AG08396 (cell line): ENCODE data around the gene DLG4.
"Not testable (repeated sequence)": the region's sequence is repeated elsewhere in the genome, so short reads cannot be mapped to it uniquely, and the experiment has no call there.

Source experiments
- DNase-seq: peaks from one replicate; pipeline ENCODE4 v3.0.0; 2012; ENCODE audit warnings: low spot score, mixed read lengths

The DLG4 gene

DNA sequence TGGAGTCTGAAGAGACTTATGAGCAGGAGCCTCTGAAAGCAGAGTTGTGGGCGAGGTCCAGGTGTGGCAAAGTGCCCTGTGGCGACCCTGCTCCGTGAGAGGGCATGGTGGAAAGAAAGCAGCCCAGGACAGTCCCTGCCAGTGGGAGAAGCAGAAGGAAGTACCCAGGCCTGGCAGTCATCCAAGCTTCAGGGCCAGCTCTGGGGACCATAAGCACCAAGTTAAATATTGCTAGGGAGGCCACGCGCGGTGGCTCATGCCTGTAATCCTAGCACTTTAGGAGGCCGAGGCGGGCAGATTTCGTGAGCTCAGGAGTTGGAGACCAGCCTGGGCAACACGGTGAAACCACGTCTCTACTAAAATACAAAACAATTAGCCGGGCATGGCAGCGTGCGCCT lies 35.5 kb downstream of the DLG4 start:
- no peak for DNase-seq

DNA sequence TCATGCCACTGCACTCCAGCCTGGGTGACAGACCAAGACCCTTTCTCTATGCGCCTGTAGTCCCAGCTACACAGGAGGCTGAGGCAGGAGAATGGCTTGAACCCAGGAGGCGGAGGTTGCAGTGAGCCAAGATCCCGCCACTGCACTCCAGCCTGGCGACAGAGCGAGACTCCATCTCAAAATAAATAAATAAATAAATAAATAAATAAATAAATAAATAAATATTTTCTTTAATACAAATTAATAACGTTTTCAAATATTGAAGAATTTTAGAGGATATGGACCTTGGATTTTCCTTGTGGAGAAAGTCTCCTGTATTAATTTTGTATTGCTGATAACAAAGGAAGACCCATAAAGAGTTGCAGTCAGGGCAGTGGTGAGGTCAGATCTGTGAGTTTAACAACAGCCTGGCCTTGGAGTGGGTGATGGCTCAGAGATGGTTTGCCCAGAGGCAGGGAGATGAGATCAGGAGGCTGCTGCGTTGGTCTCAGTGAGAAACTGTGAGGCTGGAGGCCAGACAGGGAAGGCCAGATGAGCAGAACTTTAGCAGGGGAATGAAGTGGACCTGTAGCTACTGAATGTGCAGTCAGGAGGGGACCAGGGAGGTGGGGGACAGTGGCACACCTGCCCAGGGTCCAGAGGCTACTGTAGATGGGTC lies 36.1 kb downstream of the DLG4 start:
- no peak for DNase-seq

DNA sequence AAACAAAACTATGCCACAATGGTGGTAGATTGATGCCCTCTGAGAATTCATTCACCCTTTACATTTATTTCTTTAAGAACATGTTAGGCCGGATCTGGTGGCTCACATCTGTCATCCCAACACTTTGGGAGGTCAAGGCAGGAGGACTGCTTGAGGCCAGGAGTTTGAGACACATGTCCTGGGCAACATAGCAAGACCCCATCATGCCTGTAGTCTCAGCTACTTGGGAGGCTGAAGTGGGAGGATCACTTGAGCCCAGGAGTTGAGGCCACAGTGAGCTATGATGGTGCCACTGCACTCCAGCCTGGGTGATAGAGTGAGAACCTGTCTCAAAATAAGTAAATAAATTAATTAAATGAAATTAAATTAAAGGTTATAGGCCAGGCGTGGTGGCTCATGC lies 37.5 kb downstream of the DLG4 start:
- not testable (repeated sequence) for DNase-seq

DNA sequence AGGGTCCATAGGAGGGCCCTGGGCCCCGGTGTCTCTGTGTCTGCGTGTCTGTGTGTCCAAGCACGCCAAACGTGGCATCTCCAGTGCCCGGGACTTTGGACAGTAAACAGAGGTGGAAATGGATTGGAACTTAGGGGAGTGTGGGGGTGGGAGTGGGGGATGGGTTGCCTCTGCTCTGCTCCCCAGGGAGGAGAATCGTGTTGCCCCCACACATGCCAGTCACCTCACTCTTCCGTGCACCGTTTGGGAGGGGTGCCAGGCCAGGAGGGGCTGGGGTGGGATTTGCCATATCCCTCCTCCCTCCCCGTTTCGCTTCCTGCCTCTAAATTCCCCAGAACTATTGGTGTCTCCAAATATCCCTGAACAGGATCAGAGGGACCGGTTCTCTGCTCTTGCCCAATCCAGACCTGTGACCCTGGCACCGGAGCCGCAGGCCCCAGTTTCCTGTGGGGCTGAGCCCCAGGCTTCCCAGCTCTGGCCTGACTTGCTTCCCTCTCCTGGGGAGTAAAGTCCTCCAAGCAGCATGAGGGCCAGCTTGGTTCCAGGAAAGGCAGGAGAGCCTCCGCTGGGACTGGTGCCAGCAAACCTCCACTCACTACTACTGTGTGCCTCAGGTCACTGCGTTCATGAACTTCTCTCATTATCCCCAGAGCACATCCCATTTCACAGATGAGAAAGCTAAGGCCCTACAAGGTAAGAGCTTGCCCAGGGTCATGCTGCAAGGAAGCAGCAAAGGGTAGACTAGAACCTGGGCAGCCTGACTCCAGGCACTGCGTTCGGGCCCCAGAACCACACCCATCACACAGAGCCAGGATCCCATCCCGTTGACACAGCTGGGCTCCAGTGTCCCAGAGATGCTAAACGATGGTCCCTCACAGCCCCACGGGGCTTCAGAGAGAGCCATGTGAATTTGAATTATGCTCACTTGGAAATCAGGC lies 40.0 kb downstream of the DLG4 start, which contains the start of gene ASGR1:
TSS of gene ASGR1 (minus strand) at position 54 of the 938 bp plus-strand sequence. CDS start 807 bp downstream, outside the sequence.
- DNase-seq: no peak

DNA sequence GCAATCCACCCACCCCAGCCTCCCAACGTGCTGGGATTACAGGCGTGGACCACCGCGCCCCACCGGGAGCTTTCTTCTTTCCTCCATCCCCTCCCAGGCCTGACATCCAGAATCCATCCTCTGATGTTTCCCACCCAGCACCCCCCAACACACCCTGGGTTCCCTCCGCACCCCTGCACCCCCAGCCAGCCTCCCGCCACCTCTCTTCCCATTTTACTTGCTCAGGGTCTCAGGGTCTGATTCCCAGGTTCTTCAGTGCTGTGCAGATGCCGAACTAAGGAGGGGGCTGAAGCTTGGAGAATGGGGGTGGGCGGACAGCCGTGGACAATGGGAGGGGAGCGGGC lies 40.7 kb downstream of the DLG4 start:
- no peak for DNase-seq

DNA sequence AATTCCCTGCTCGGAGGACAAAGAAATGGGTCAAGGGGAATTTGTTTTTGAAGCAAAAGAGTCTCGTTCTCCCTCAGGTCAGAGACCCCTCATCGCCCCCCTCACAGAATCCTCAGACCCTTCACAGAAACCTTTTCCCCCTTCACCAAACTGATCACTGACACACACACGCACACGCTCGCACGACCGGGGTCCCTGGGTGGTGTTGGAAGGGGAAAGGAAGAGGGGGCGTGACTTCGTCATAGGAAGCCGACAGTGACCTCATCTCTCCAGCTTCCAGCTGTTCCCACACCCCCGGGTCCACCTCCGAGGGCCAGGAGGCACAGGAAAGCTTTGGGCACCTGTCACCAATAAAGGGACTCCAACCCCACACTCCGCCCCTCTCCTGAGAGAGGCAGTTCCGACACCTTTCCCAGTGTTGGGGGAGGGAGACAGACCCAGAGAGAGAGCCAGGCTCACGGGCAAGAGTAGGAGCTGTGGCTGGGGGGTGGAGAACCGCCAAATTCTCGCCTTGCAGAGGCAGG lies 41.6 kb downstream of the DLG4 start:
- DNase-seq: peak; percentile 48

DNA sequence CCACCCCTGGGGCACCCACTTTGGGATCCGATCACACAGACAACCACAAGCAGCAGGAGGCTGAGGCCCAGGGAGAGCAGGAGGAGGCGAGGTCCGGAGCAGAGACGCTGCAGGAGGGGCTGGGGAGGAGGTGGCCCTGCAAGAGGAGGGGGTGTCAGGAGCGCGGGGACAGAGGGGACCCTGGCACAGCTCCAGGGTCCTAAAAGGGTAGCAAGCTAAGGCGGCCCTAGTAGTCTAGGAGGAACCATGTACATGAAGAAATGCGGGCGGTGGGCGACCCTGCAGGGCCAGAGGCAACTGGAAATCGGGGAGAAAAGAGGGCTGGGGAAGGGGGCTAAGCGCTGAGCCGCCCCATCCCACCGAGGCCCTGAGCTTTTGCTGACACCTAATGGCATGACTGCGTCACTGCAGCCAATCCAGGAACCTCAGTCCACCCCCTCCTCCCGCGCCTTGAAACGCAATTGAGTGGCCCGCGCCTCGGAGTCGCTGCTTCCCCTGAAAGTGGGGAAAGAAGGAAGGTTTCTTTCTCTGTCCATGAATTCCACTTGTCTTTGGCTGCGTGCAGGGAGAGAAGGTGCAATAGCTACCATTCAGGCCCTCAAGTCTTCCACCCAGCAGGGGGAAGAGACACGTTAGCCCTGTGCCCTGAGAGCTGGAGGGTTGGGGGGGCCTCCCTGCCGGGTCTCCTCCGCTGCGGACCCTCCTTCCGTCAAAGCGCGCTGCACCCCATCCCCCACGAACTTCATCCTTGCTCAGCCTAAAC lies 42.3 kb downstream of the DLG4 start:
- DNase-seq: peak; percentile 91

DNA sequence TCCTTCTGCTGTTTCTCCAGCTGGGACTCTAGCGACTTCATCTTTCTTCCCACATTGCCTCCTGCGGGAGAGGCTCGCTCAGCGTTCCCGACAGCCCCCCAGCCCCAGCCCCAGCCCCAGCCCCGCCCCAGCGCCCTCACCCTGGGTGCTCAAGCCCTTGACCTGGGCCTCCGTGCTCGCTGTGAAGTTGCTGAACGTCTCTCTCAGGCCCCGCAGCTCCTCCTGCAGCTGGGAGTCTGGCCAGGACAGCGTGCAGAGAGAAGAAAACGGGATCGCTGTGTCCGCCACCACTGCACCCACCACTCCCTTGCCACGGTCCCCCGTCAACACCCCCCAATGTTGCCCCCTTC lies 42.8 kb downstream of the DLG4 start:
- DNase-seq: no peak

DNA sequence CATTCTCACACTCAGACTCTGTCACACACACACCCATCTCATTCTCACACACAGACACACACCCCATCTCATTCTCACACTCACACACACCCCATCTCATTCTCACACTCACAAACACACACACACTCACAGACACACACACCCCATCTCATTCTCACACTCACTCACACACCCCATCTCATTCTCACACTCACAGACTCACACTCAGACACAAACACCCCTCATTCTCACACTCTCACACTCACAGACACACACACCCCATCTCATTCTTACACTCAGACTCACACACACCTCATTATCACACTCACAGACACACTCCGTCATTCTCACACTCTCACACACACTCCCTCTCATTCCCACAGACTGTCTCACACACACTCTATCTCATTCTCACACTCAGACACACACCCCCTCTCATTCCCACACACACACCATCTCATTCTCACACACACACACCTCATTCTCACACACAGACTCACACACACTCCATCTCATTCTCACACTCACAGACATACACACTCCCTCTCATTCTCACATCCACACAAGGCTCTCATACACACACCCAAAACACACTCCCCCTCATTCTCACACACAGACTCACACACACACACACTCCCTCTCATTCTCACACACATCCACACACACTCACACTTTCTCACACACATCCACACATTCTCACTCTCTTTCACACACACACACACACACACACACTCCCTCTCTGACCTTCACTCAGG lies 43.4 kb downstream of the DLG4 start:
- no peak for DNase-seq

DNA sequence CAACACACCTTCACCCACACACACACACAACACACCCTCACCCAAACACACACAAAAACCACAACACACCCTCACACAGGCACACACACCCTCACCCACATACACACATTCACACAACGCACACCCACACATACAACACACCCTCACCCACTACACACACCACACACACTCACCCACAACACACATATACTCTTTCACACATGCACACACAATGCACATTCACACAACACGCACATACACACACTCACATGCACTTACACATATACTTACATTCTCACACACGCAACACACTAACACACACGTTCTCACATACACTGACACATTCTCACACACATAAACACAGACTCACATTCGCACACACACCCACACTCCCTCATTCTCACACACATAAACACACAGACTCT lies 44.3 kb downstream of the DLG4 start:
- no peak for DNase-seq

DNA sequence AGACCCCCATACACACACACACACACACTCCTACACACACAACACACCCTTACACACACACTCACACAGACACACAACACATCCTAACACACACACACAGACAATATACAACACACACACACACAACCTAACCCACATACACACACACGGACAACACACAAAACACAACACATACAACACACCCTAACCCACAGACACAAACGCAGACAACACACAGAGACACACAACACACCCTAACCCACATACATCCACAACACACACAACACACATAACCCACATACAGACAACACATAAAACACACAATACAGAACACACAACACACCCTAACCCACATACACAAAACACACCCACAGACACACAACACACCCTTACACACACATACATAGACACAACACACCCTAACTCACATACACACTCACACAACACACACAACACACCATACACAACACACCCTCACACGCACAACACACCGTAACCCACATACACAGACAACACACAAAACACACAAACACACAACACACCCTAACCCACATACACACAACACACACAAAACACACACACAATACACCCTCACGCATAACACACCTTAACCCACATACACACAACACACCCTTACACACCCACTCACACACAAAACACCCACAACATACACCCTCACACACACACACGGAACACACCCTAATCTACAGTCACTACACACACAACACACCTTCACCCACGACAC lies 44.9 kb downstream of the DLG4 start:
- no peak for DNase-seq

DNA sequence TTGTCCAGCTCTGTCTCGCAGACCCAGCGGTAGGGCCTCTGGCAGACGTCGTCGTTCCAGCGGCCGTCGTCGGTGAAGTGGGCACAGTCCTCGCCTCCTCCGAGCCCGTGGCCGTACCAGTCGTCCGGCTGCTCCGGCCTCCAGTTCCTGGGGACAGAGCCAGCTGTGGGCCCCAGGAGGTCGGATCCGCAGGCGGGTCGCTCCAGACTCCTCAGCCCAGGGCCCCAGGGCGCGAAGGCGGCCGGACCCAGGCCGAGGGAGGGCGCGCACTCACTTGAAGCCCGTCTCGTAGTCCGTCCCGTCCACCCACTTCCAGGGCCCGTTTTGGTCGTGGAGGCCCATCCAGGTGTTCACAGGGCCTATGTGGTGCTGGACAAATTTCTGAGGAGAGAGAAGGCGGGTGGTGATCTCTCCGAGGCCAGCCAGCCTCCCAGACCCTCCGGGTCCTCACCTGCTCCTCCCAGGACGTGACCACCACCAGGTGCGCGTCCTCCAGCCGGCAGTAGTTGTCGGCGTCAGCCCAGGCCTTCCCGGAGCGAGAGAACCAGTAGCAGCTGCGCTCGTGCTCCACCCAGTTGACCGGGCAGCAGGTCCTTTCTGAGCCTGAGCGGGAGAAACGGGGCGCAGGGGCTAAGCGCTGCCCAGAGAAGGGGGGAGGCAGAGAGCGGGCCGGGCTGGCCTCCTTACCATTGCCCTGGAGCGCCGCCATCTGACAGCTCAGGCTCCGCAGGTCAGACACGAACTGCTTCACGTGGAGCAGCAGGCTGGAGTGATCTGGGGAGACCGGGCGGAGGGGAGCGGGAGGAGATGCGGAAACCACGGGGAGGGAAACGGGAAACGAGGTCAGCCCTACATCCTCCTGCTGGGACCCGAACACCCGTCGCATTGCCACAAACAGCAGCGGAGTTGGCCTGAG lies 45.7 kb downstream of the DLG4 start:
- peak; percentile 54 for DNase-seq

DNA sequence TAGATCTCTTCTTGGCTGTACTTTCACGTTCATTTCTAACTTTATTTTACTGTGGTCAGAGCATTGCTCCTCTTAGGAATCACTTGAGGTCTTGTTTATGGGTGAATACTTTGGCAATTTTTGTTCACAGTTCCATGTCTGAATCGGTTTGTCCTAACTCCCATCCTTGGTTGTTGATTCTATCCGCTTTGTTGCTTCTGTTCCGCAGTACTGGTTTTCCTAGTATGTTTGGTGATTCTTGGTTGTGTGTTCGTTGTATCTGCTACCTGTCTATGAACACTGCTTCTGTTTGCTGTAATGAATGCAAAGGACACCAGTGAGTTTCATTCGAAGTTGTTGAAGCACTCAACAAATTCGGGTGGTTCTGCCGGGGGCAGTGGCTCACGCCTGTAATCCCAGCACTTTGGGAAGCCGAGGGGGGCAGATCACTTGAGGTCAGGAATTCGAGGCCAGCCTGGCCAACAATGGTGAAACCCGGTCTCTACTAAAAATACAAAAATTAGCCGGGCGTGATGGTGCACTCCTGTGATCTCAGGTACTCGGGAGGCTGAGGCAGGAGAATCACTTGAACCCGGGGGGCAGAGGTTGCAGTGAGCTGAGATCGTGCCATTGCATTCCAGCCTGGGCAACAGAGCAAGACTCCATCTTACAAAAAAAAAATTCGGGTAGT lies 47.0 kb downstream of the DLG4 start:
- DNase-seq: not testable (repeated sequence)

DNA sequence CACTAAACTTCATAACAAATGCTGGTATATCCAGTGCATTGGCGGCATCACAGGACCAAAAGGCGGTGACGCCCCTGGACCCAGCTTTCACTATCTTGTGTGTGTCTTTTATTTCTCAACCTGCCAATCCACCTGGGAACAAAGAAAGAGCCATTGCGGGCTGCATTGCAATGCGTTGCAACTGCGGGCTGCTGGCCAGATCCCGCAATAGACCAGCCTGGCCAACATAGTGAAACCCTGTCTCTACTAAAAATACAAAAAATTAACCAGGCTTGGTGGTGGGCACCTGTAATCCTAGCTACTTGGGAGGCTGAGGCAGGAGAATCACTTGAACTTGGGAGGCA lies 50.1 kb downstream of the DLG4 start:
- DNase-seq: not testable (repeated sequence)

DNA sequence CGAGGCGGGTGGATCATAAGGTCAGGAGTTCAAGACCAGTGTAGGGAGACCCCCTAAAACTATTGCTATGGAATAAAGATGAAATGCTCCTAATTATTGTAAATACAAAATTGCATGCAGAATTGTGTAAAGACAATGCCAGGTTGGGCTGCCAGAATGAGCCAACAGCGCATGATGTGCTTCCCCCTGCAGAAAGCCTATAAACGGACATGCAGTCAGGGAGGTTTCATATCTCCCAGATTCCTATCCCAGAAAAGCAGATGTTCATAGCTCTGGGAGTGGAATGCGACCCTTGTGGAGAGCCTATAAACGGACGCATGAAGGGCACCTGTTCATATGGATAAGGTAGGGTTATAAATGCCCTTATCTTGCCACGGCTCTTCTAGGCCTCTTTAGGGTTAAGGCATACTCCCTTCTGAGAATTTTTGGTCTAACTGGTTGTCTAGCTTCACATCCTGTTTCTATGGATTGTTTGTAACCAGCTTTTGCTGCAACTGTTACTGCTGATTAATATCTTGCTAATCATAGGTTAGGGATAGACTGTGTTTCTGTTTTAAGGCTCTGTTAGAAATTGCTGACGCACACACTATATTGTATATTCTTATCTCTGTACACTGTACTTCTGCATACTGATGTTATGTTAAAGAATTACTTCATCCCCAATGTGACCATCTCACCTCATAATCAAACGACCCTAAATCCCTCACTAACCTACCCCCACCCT lies 50.6 kb downstream of the DLG4 start:
- DNase-seq: not testable (repeated sequence)

DNA sequence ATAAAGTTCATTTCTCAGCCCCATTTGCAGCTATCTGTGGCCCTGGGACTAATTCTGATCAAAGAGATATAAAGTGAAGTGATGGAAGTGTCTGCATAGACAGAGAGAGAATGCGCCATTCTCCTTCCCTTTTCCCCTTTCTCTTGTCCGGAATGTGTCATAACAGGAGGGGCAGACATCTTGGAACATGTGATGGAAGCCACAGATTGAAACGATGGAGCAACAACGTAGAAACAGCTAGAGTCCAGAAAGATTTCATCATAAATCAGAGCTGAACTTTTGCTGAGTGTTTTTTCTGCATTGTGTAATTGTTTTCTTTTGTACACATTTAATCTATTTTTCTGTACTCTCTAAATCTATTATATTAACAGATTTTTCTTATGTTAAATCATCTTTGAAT lies 51.8 kb downstream of the DLG4 start:
- no peak for DNase-seq

DNA sequence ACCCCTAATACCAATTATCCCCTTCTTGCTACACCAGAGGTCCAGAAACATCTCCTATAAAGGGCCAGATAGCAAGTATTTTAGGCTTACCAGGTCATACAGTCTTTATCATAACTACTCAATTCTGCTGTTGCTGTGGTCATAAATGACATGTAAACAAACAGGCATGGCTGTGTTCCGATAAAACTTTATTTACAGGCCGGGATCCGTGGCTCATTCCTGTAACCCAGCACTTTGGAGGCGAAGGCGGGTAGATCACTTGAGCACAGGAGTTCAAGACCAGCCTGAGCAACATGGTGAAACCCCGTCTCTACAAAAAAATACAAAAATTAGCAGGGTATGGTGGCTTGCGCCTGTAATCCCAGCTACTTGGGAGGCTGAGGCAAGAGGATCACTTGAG lies 52.8 kb downstream of the DLG4 start:
- DNase-seq: no peak

DNA sequence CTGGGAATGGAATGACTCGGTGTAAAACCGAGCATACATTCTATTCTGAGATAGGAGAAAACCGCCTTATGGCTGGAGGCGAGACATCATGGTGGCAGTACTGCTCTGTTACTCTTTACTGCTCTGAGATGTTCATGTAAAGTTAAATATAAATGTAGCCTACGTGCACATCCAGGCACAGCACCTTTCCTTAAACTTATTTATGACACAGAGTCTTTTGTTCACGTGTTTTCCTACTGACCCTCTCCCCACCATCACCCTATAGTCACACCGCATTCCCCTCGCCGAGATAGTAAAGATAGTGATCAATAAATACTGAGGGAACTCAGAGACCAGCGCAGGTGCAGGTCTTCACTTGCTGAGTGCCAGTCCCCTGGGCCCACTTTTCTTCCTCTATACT lies 60.1 kb downstream of the DLG4 start:
- DNase-seq: not testable (repeated sequence)

DNA sequence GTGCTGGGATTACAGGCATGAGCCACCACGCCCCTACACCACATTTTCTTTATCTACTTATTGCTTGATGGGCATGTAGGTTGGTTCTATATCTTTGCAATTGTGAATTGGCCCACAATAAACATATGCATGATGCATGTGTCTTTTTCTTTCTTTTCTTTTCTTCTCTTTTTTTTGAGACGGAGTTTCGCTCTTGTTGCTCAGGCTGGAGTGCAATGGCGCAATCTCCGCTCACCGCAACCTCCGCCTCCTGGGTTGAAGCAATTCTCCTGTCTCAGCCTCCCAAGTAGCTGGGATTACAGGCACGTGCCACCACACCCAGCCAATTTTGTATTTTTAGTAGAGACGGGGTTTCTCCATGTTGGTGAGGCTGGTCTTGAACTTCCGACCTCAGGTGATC lies 61.2 kb downstream of the DLG4 start:
- DNase-seq: not testable (repeated sequence)
